ENCODE data around the gene SLK.

The SLK gene

GRCh38 chr10:104052431-104052830 lies 85.5 kb downstream of the SLK start:
- DNase-seq (ENCODE audit: low spot score) = no peak

GRCh38 chr10:104053201-104053600 lies 86.3 kb downstream of the SLK start:
- DNase-seq (ENCODE audit: low spot score) = no peak

GRCh38 chr10:104054430-104054829 lies 87.5 kb downstream of the SLK start:
- peak; percentile 88 for DNase-seq (ENCODE audit: low spot score)

- DNase-seq (ENCODE audit: low spot score) = no peak
Observed at GRCh38 chr10:104056619-104057273, 89.8 kb downstream of the SLK start.

GRCh38 chr10:104057717-104058116 lies 90.8 kb downstream of the SLK start:
- no peak for DNase-seq (ENCODE audit: low spot score)

- DNase-seq (ENCODE audit: low spot score) = no peak
Observed at GRCh38 chr10:104059364-104059763, 92.4 kb downstream of the SLK start.

- DNase-seq (ENCODE audit: low spot score) = no peak
Observed at GRCh38 chr10:104061196-104061595, 94.3 kb downstream of the SLK start.

- DNase-seq (ENCODE audit: low spot score) = no peak
Observed at GRCh38 chr10:104065748-104066147, 98.8 kb downstream of the SLK start.

GRCh38 chr10:104066945-104067344 lies 100.0 kb downstream of the SLK start:
- DNase-seq (ENCODE audit: low spot score) = no peak

GRCh38 chr10:104067525-104067924 lies 100.6 kb downstream of the SLK start:
- DNase-seq (ENCODE audit: low spot score) = no peak

GRCh38 chr10:104069613-104070012 lies 102.7 kb downstream of the SLK start:
- no peak for DNase-seq (ENCODE audit: low spot score)

GRCh38 chr10:104072786-104073185 lies 105.8 kb downstream of the SLK start:
- DNase-seq (ENCODE audit: low spot score) = peak; percentile 12

GRCh38 chr10:104074505-104074904 lies 107.6 kb downstream of the SLK start:
- no peak for DNase-seq (ENCODE audit: low spot score)

- DNase-seq (ENCODE audit: low spot score) = peak; percentile 45
Observed at GRCh38 chr10:104076743-104077160, 109.8 kb downstream of the SLK start.

GRCh38 chr10:104077247-104077646 lies 110.3 kb downstream of the SLK start:
- DNase-seq (ENCODE audit: low spot score) = no peak

- DNase-seq (ENCODE audit: low spot score) = no peak
Observed at GRCh38 chr10:104077663-104078151, 110.8 kb downstream of the SLK start.
